SU-DHL-6 (cell line): Measurements from ENCODE around the gene ADD1.

Experiments used
- H2AFZ ChIP-seq: fragments of 200-600 bp; sonication (generic); 2 replicates; pipeline ENCODE4 v1.6.1; 2014; ENCODE audit warnings: low read depth, mild to moderate bottlenecking, moderate library complexity, mixed read lengths, antibody characterized with exemption, low read length; ENCODE audit not compliant: severe bottlenecking
- H3F3A ChIP-seq: fragments of 200-600 bp; shearing (Covaris generic); 2 replicates; pipeline ENCODE4 v1.6.0; 2016; ENCODE audit warnings: antibody characterized with exemption, mild to moderate bottlenecking; ENCODE audit not compliant: insufficient read depth
- H3K27ac ChIP-seq: fragments of 200-600 bp; sonication (generic); 2 replicates; pipeline ENCODE4 v1.5.1; 2016; ENCODE audit warnings: low read depth, mild to moderate bottlenecking, low read length, moderate library complexity, mixed read lengths
- H3K27me3 ChIP-seq: fragments of 200-600 bp; sonication (generic), shearing (Covaris generic); 2 replicates; pipeline ENCODE4 v1.6.0; 2014; ENCODE audit warnings: mild to moderate bottlenecking, low read length
- H3K36me3 ChIP-seq: fragments of 200-600 bp; sonication (generic); 2 replicates; pipeline ENCODE4 v1.6.1; 2014; ENCODE audit warnings: mild to moderate bottlenecking, low read length, mixed read lengths
- H3K4me2 ChIP-seq: fragments of 300-600, 200-600 bp; shearing (Covaris generic), sonication (generic); 2 replicates; pipeline ENCODE4 v1.6.0; 2014; ENCODE audit warnings: low read length, low read depth, mild to moderate bottlenecking; ENCODE audit not compliant: poor library complexity, severe bottlenecking
- H3K4me3 ChIP-seq: fragments of 200-600 bp; sonication (generic); 2 replicates; pipeline ENCODE4 v1.5.1; 2014; ENCODE audit warnings: antibody characterized with exemption, low read length, mild to moderate bottlenecking, mixed read lengths; ENCODE audit not compliant: insufficient read depth, poor library complexity, severe bottlenecking
- H3K79me2 ChIP-seq: fragments of 200-600 bp; sonication (generic); 2 replicates; pipeline ENCODE4 v1.6.1; 2014; ENCODE audit warnings: mild to moderate bottlenecking, low read length, moderate library complexity; ENCODE audit not compliant: insufficient read depth
- H3K9ac ChIP-seq: fragments of 200-600 bp; sonication (generic); 2 replicates; pipeline ENCODE4 v1.7.0; 2014; ENCODE audit warnings: mild to moderate bottlenecking, low read length
- H3K9me2 ChIP-seq: fragments of 200-600 bp; sonication (generic); replicated peaks from 2 replicates; pipeline ENCODE4 v1.6.1; 2014; ENCODE audit warnings: low read length; ENCODE audit not compliant: insufficient read depth
- H3K9me3 ChIP-seq: fragments of 200-600 bp; sonication (generic); 2 replicates; pipeline ENCODE4 v1.6.1; 2014; ENCODE audit warnings: low read length, mixed read lengths; ENCODE audit not compliant: insufficient read depth
- H4K20me1 ChIP-seq: fragments of 200-600 bp; sonication (generic); 2 replicates; pipeline ENCODE4 v1.6.1; 2014; ENCODE audit warnings: low read depth, mild to moderate bottlenecking, antibody characterized with exemption, low read length, moderate library complexity, mixed read lengths
- CTCF ChIP-seq: fragments of 200-600 bp; sonication (generic); IDR thresholded peaks from one replicate; pipeline ENCODE4 v1.5.1; 2017; ENCODE audit warnings: antibody characterized with exemption, mild to moderate bottlenecking, low read length, moderate library complexity; ENCODE audit not compliant: insufficient read depth, poor library complexity, severe bottlenecking
- EZH2phosphoT487 ChIP-seq: fragments of 200-600 bp; sonication (generic), shearing (Covaris generic); conservative IDR thresholded peaks from 2 replicates; pipeline ENCODE4 v1.6.1; 2018; ENCODE audit warnings: mild to moderate bottlenecking, antibody characterized with exemption, low read length, moderate library complexity, mixed read lengths

Gene ADD1

GRCh38 chr4:2812612-2813354 is 30.9 kb upstream of the ADD1 start:
- Histone ChIP-seq H3K9me2 (no peaks in the 10 kb centered on the region), H3K36me3 (no peaks in the 10 kb centered on the region), H3K9me3 (no peaks in the 10 kb centered on the region), H3K4me3 (peak overlapping the region; percentile 45), H2AFZ (peak overlapping the region; percentile 45), H3F3A (0 out of 2 replicates have a peak, but pooled peaks cover 3% of the 10 kb centered on the region), H3K27ac (peak overlapping the region; percentile 64; the same call in 1 of the 2 replicates), H3K4me2 (peak overlapping the region; percentile 61), H3K9ac (peak overlapping the region; percentile 56), H3K27me3 (no peaks in the 10 kb centered on the region), H4K20me1 (no peaks in the 10 kb centered on the region), H3K79me2 (no peaks in the 10 kb centered on the region)
- TF ChIP-seq CTCF (no peak), EZH2phosphoT487 (no peak)

GRCh38 chr4:2813446-2814405 is 29.9 kb upstream of the ADD1 start:
- Histone ChIP-seq H2AFZ (no peak overlapping the region), H3K9ac (no peak overlapping the region), H3K4me2 (peak overlapping the region; percentile 61), H3K27me3 (no peaks in the 10 kb centered on the region), H3K27ac (no peak overlapping the region), H3K9me2 (no peaks in the 10 kb centered on the region), H4K20me1 (no peaks in the 10 kb centered on the region), H3F3A (0 out of 2 replicates have a peak, but pooled peaks cover 3% of the 10 kb centered on the region), H3K79me2 (no peaks in the 10 kb centered on the region), H3K9me3 (no peaks in the 10 kb centered on the region), H3K4me3 (no peak overlapping the region), H3K36me3 (no peaks in the 10 kb centered on the region)
- TF ChIP-seq EZH2phosphoT487 = no peak
- no peak for TF ChIP-seq CTCF

GRCh38 chr4:2814627-2815270 is 28.9 kb upstream of the ADD1 start:
- TF ChIP-seq CTCF (no peak), EZH2phosphoT487 (no peak)
- H3K4me2 ChIP-seq = no peak overlapping the region
- H3K79me2 ChIP-seq = no peaks in the 10 kb centered on the region
- no peak overlapping the region for H3K4me3 ChIP-seq
- H4K20me1 ChIP-seq = no peaks in the 10 kb centered on the region
- no peaks in the 10 kb centered on the region for H3K9me2 ChIP-seq
- 0 out of 2 replicates have a peak, but pooled peaks cover 3% of the 10 kb centered on the region for H3F3A ChIP-seq
- H3K27ac ChIP-seq = no peak overlapping the region
- no peak overlapping the region for H3K9ac ChIP-seq
- no peaks in the 10 kb centered on the region for H3K36me3 ChIP-seq
- H2AFZ ChIP-seq = no peak overlapping the region
- no peaks in the 10 kb centered on the region for H3K9me3 ChIP-seq
- H3K27me3 ChIP-seq = no peaks in the 10 kb centered on the region
